A549 (cell line): ENCODE measurements around the gene ZNF213. TPM values are rescaled to one million over a fixed set of nuclear protein-coding genes. Genes with fewer than 3 reads are reported as not detected.

ENCODE experiments used
- ATAC-seq, 2 experiments: fragments of 200-7000 bp in 1 of 2; fragments of >200 bp in 1 of 2; cut with Nextera tagmentation in 1 of 2; cut with Tn5 transposase in 1 of 2; 3 replicates each; pipeline versions ENCODE4 v1.8.0 to v1.9.1; 2018 to 2020; ENCODE audit warnings: mild to moderate bottlenecking in 1 of 2, moderate library complexity in 1 of 2
- CTCF ChIA-PET: fragments of 300-600 bp; sonication (Branson Sonifier 250); formaldehyde crosslinking; extraction: SDS; loops from one replicate; lab custom pipeline; 2021; ENCODE audit warnings: antibody characterized with exemption, inconsistent platforms; lab: Yijun Ruan, JAX
- POLR2A ChIA-PET: fragments of 350-600 bp; formaldehyde crosslinking; extraction: SDS; loops from one replicate; lab custom pipeline; 2021; ENCODE audit warnings: antibody characterized with exemption, inconsistent platforms; lab: Yijun Ruan, JAX
- DNase-seq, 2 experiments: peaks; one replicate each; pipeline versions ENCODE4 v3.0.0 to v3.0.0-alpha.2; 2011 to 2016; ENCODE audit warnings: low read depth in 1 of 2, low spot score in 1 of 2
- FAIRE-seq: peaks from 2 replicates; lab custom pipeline; 2011; peaks lifted over from hg19 to GRCh38; lab: Jason Lieb, UNC
- H3K27ac ChIP-seq, 2 experiments: fragments of >200 bp; sonication (Bioruptor Twin); formaldehyde crosslinking; 3 replicates each; pipeline ENCODE4 v1.5.1; 2016 to 2017
- H3K4me1 ChIP-seq: fragments of >200 bp; sonication (Bioruptor Twin); formaldehyde crosslinking; 3 replicates; pipeline ENCODE4 v1.6.1; 2016
- H3K4me2 ChIP-seq: fragments of >200 bp; sonication (Bioruptor Twin); formaldehyde crosslinking; 3 replicates; pipeline ENCODE4 v1.6.1; 2016
- H3K4me3 ChIP-seq: fragments of >200 bp; sonication (Bioruptor Twin); formaldehyde crosslinking; 3 replicates; pipeline ENCODE4 v1.5.1; 2016
- H3K9me3 ChIP-seq: fragments of >200 bp; sonication (Bioruptor Twin); formaldehyde crosslinking; 3 replicates; pipeline ENCODE4 v1.6.1; 2016
- CEBPB ChIP-seq, 2 experiments: fragments of >200 bp in 1 of 2; sonication (Bioruptor Twin) in 1 of 2; formaldehyde crosslinking in 1 of 2; IDR thresholded peaks; 2 replicates each; pipeline ENCODE4 v1.6.1; 2012 to 2016
- EHMT2 ChIP-seq: fragments of 200-600 bp; sonication (generic); IDR thresholded peaks from 2 replicates; pipeline ENCODE4 v1.6.1; 2016; ENCODE audit warnings: antibody characterized with exemption, low read depth, mild to moderate bottlenecking, moderate library complexity
- FOSB ChIP-seq: fragments of 250-450 bp; sonication (Bioruptor Pico); IDR thresholded peaks from 2 replicates; pipeline ENCODE4 v1.5.0; 2020; ENCODE audit warnings: mild to moderate bottlenecking, moderate library complexity
- FOSL2 ChIP-seq, 2 experiments: fragments of 450-650 bp in 1 of 2; fragments of >200 bp in 1 of 2; sonication (Bioruptor Twin) in 1 of 2; formaldehyde crosslinking; IDR thresholded peaks; 2 replicates each; pipeline versions ENCODE4 v1.5.0 to v1.6.1; 2016 to 2020; ENCODE audit warnings: mild to moderate bottlenecking in 1 of 2, moderate library complexity in 1 of 2
- HOXA7 ChIP-seq: fragments of 250-450 bp; sonication (Bioruptor Pico); IDR thresholded peaks from 2 replicates; pipeline ENCODE4 v1.5.0; 2020; ENCODE audit warnings: mild to moderate bottlenecking, moderate library complexity
- NPAS2 ChIP-seq: fragments of 250-450 bp; sonication (Bioruptor Pico); IDR thresholded peaks from 2 replicates; pipeline ENCODE4 v1.8.0; 2022; ENCODE audit warnings: mild to moderate bottlenecking, moderate library complexity, borderline replicate concordance
- PHF8 ChIP-seq: fragments of 200-600 bp; sonication (generic); IDR thresholded peaks from 2 replicates; pipeline ENCODE4 v1.6.1; 2016; ENCODE audit warnings: low read depth, mild to moderate bottlenecking, antibody characterized with exemption, moderate library complexity, borderline replicate concordance
- POLR2A ChIP-seq: IDR thresholded peaks from 2 replicates; pipeline ENCODE4 v1.6.1; 2012; ENCODE audit warnings: mild to moderate bottlenecking, low read length
- RCOR1 ChIP-seq: fragments of 150-350 bp; IDR thresholded peaks from 2 replicates; pipeline ENCODE4 v1.6.1; 2014; ENCODE audit warnings: antibody characterized with exemption, low read length, low read depth
- RFX5 ChIP-seq: fragments of 450-650 bp; IDR thresholded peaks from 2 replicates; pipeline ENCODE4 v1.7.1; 2014; ENCODE audit warnings: antibody characterized with exemption, mild to moderate bottlenecking, moderate library complexity
- RNF2 ChIP-seq: fragments of 200-600 bp; sonication (generic); IDR thresholded peaks from 2 replicates; pipeline ENCODE4 v1.6.1; 2016; ENCODE audit warnings: low read depth, mild to moderate bottlenecking, antibody characterized with exemption, moderate library complexity, borderline replicate concordance
- SREBF2 ChIP-seq: fragments of 450-650 bp; IDR thresholded peaks from 2 replicates; pipeline ENCODE4 v1.6.1; 2014; ENCODE audit warnings: mild to moderate bottlenecking, moderate library complexity
- ZNF302 ChIP-seq: fragments of 250-450 bp; sonication (Bioruptor Pico); IDR thresholded peaks from 2 replicates; pipeline ENCODE4 v1.9.0; 2021; ENCODE audit warnings: inconsistent platforms, mild to moderate bottlenecking, moderate library complexity
- WGBS: methylation state at CpG from one replicate; pipeline ENCODE4 v1.1.6; 2017; ENCODE audit errors: missing lambda C conversion rate; 5-methylcytosine and 5-hydroxymethylcytosine counted together
- polyA plus RNA-seq, 4 experiments: library from polyadenylated mRNA; depleted of rRNA in 3 of 4; stranded (reverse); fragments of >200 nt; fragmentation: RNase III in 1 of 4; extraction: RNeasy Plus Mini Kit Qiagen cat#74134 plus additional on column Dnase treatment in 1 of 4; gene quantifications; 2 replicates in 3 of 4; 3 replicates in 1 of 4; pipeline ENCODE4 v1.2.3, GENCODE V29; 2011 to 2017
- TF ChIP-seq, protein P1 (sequence below): fragments of >200 bp; sonication (Bioruptor Twin); formaldehyde crosslinking; IDR thresholded peaks from 2 replicates; pipeline ENCODE4 v1.6.1; 2016
- TF ChIP-seq, protein P2 (sequence below): fragments of 250-450 bp; sonication (Bioruptor Pico); IDR thresholded peaks from 2 replicates; pipeline ENCODE4 v1.5.0; 2021; ENCODE audit warnings: mild to moderate bottlenecking, moderate library complexity, borderline replicate concordance
- TF ChIP-seq, protein P3 (sequence below): IDR thresholded peaks from 2 replicates; pipeline ENCODE4 v1.6.1; 2012
- TF ChIP-seq, protein P4 (sequence below): fragments of >200 bp; sonication (Bioruptor Twin); formaldehyde crosslinking; IDR thresholded peaks from 3 replicates; pipeline ENCODE4 v1.6.1; 2016
- TF ChIP-seq, protein P5 (sequence below): fragments of >200 bp; sonication (Bioruptor Twin); formaldehyde crosslinking; IDR thresholded peaks from 3 replicates; pipeline ENCODE4 v1.5.1; 2016

Gene ZNF213
- polyA plus RNA-seq, 2 of the 4 experiments (the other 2 are of a cell fraction): 0.72 to 6.1 TPM

DNA sequence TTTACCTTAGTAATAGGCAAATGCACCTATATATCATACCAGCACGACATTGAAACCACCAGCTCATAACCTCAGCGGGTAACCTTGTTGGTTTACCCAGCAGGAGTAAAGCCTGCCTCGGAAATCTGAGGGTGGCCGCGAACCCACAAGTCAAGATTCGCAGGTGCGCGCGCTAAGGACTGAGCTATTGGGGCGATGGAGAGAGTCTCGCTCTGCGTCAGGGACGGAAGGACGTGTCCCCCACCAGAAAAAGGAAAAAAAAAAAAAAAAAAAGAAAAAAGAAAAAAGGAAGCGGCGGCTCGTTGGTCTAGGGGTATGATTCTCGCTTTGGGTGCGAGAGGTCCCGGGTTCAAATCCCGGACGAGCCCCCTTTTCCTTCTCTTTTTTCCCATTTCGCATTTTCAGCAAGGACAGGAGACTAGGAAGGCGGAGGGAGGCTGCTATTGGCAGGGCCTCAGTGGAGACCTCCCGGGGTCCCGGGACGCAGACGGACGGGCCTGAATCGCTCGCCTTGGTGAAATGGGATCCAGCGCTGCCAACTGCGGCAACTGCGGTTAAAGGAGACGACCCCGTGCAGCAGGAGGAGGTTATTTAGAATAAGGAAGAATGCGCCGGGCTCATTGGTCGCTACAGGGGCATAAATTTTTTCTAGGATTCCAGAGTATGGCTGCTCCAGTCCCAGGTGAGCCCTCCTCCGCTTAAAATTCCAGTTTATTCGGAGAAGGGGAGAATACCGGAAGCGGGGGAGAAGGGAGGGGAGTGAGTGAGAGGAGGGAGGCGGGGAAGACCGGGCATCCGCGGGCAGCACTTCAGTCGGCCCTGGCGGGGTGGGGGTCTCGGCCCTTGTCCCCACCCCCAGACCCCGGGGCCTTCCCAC lies 53.2 kb downstream of the ZNF213 start, which contains the start of gene OR1F1:
TSS of gene OR1F1 (plus strand) at position 407 of the 877 bp plus-strand sequence.
- DNase-seq: peak; percentile 69 to 95
- ChIA-PET CTCF (interaction anchor here (0.8 to 1.1 kb wide), 3 partner anchors 14 to 47 kb away, joined by 3 read pairs; partner anchors contain the start of gene ZNF200), POLR2A (interaction anchor here (0.6 to 2.3 kb wide), 8 partner anchors 13 to 177 kb away, joined by 3 to 10 read pairs (median 6); partner anchors contain the start of genes ZNF213 and ZNF263)
- no peaks in the 10 kb centered on the region for H3K9me3 ChIP-seq
- H3K4me3 ChIP-seq: peak within 1 kb of the TSS; percentile 71
- under 1% methylated on average over 50 of the region's 51 CpGs for WGBS
- ATAC-seq: peak; percentile 15 to 41
- peak within 1 kb of the TSS; percentile 91 for H3K4me2 ChIP-seq
- peak within 1 kb of the TSS; percentile 73 to 89 for H3K27ac ChIP-seq
- peak; percentile 70 for FAIRE-seq
- peaks cover 14% of the 10 kb centered on the region for H3K4me1 ChIP-seq
- no peak for TF ChIP-seq RFX5
- TF ChIP-seq, protein P1, sequence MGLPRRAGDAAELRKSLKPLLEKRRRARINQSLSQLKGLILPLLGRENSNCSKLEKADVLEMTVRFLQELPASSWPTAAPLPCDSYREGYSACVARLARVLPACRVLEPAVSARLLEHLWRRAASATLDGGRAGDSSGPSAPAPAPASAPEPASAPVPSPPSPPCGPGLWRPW: no peak
- TF ChIP-seq SREBF2: peak; percentile 71
- TF ChIP-seq HOXA7 (CRISPR knock-in tag): peak; percentile 51; the same call in 1 of the 2 replicates
- no peak for TF ChIP-seq EHMT2
- TF ChIP-seq, protein P2, sequence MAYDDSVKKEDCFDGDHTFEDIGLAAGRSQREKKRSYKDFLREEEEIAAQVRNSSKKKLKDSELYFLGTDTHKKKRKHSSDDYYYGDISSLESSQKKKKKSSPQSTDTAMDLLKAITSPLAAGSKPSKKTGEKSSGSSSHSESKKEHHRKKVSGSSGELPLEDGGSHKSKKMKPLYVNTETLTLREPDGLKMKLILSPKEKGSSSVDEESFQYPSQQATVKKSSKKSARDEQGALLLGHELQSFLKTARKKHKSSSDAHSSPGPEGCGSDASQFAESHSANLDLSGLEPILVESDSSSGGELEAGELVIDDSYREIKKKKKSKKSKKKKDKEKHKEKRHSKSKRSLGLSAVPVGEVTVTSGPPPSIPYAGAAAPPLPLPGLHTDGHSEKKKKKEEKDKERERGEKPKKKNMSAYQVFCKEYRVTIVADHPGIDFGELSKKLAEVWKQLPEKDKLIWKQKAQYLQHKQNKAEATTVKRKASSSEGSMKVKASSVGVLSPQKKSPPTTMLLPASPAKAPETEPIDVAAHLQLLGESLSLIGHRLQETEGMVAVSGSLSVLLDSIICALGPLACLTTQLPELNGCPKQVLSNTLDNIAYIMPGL (CRISPR knock-in tag): 0 out of 2 replicates have a peak, but pooled peaks have one; percentile 76
- no peak for TF ChIP-seq FOSL2 (IDR thresholded peaks at IDR 0.05)
- no peak for TF ChIP-seq FOSL2 (CRISPR knock-in tag; IDR thresholded peaks at IDR 0.05)
- TF ChIP-seq, protein P3, sequence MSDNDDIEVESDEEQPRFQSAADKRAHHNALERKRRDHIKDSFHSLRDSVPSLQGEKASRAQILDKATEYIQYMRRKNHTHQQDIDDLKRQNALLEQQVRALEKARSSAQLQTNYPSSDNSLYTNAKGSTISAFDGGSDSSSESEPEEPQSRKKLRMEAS: peak; percentile 69

DNA sequence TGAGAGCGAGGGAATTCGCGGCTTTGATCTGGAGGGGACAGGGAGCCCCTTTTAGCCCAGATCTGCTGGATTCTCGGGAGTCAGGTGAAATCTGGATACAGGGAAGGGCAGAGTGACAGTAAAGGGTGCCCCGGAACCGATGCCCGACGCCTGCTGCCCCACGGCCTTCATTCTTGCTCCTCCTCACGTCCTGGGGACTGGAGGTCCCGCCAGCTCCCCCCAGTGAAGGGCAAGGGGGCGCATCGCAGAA lies 53.8 kb downstream of the ZNF213 start:
- H3K4me3 ChIP-seq: peak overlapping the region; percentile 71
- H3K9me3 ChIP-seq: no peaks in the 10 kb centered on the region
- ChIA-PET CTCF (interaction anchor here (1.3 kb wide), 1 partner anchor 79 kb away, joined by 5 read pairs; no protein-coding TSS in a partner anchor), POLR2A (interaction anchor here (0.6 to 2.3 kb wide), 5 partner anchors 38 to 269 kb away, joined by 3 to 10 read pairs (median 4); partner anchors contain the start of genes ZNF213 and ZNF263)
- FAIRE-seq (no peak), ATAC-seq (peak; percentile 13 to 15), DNase-seq (no peak)
- H3K4me1 ChIP-seq: peaks cover 14% of the 10 kb centered on the region
- TF ChIP-seq RNF2 (peak; percentile 49; the same call in 1 of the 2 replicates), RCOR1 (no peak), CEBPB (IDR thresholded peaks at IDR 0.05) (no peak), FOSB (no peak), ZNF302 (no peak), POLR2A (0 out of 2 replicates have a peak, but pooled peaks have one; percentile 16), PHF8 (no peak), NPAS2 (CRISPR knock-in tag) (no peak), HOXA7 (CRISPR knock-in tag) (no peak)
- TF ChIP-seq, protein P4, sequence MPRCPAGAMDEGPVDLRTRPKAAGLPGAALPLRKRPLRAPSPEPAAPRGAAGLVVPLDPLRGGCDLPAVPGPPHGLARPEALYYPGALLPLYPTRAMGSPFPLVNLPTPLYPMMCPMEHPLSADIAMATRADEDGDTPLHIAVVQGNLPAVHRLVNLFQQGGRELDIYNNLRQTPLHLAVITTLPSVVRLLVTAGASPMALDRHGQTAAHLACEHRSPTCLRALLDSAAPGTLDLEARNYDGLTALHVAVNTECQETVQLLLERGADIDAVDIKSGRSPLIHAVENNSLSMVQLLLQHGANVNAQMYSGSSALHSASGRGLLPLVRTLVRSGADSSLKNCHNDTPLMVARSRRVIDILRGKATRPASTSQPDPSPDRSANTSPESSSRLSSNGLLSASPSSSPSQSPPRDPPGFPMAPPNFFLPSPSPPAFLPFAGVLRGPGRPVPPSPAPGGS: no peak
- TF ChIP-seq, protein P5, sequence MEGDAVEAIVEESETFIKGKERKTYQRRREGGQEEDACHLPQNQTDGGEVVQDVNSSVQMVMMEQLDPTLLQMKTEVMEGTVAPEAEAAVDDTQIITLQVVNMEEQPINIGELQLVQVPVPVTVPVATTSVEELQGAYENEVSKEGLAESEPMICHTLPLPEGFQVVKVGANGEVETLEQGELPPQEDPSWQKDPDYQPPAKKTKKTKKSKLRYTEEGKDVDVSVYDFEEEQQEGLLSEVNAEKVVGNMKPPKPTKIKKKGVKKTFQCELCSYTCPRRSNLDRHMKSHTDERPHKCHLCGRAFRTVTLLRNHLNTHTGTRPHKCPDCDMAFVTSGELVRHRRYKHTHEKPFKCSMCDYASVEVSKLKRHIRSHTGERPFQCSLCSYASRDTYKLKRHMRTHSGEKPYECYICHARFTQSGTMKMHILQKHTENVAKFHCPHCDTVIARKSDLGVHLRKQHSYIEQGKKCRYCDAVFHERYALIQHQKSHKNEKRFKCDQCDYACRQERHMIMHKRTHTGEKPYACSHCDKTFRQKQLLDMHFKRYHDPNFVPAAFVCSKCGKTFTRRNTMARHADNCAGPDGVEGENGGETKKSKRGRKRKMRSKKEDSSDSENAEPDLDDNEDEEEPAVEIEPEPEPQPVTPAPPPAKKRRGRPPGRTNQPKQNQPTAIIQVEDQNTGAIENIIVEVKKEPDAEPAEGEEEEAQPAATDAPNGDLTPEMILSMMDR: no peak
- TF ChIP-seq, protein P1: no peak
- TF ChIP-seq, protein P3: no peak
- peak overlapping the region; percentile 73 to 89 for H3K27ac ChIP-seq
- WGBS: 0% methylated on average over 5 of the region's 13 CpGs
- H3K4me2 ChIP-seq: peak overlapping the region; percentile 91
